CD14-positive monocyte (primary cell): Measurements from ENCODE around the gene ABCC9. TPM values are rescaled to one million over a fixed set of nuclear protein-coding genes. Genes with fewer than 3 reads are reported as not detected.

Source experiments
- DNase-seq, 3 donors: peaks; one replicate each; pipeline ENCODE4 v3.0.0-alpha.2; 2011 to 2022
- H2AFZ ChIP-seq: 2 replicates; pipeline ENCODE4 v1.6.0; 2012; ENCODE audit warnings: mild to moderate bottlenecking, low read depth, low read length, inconsistent platforms; ENCODE audit not compliant: insufficient read depth, poor library complexity, severe bottlenecking
- H3K27ac ChIP-seq, 2 donors: 1 replicate in 1 of 2; 2 replicates in 1 of 2; pipeline ENCODE4 v1.5.1; 2012 to 2013; ENCODE audit warnings: low read length in 2 of 2, control low read depth in 1 of 2, inconsistent platforms in 1 of 2, low read depth in 1 of 2, mild to moderate bottlenecking in 1 of 2
- H3K27me3 ChIP-seq, 2 donors: one replicate each; pipeline versions ENCODE4 v1.6.0 to v1.6.1; 2011 to 2013; ENCODE audit warnings: low read length in 2 of 2; ENCODE audit not compliant: control insufficient read depth in 2 of 2, insufficient read depth in 2 of 2
- H3K36me3 ChIP-seq, 2 donors: replicated peaks in 1 of 2; 1 replicate in 1 of 2; 2 replicates in 1 of 2; pipeline versions ENCODE4 v1.5.1 to v1.6.1; 2012 to 2013; ENCODE audit warnings: low read length in 2 of 2, control low read depth in 1 of 2, inconsistent platforms in 1 of 2, mild to moderate bottlenecking in 1 of 2; ENCODE audit not compliant: insufficient read depth in 2 of 2, control insufficient read depth in 1 of 2
- H3K4me1 ChIP-seq, 2 donors: 1 replicate in 1 of 2; 2 replicates in 1 of 2; pipeline versions ENCODE4 v1.5.1 to v1.6.1; 2012 to 2013; ENCODE audit warnings: low read length in 2 of 2, control low read depth in 1 of 2, inconsistent platforms in 1 of 2, mild to moderate bottlenecking in 1 of 2, moderate library complexity in 1 of 2; ENCODE audit not compliant: insufficient read depth in 2 of 2, control insufficient read depth in 1 of 2
- H3K4me2 ChIP-seq: replicated peaks from 2 replicates; pipeline ENCODE3; 2012; ENCODE audit warnings: low read length, moderate library complexity, mild to moderate bottlenecking; ENCODE audit not compliant: poor library complexity, severe bottlenecking; ENCODE audit errors: extremely low read depth
- H3K4me3 ChIP-seq, 3 experiments: fragments of 200-600 bp in 1 of 3; sonication (generic) in 1 of 3; replicated peaks in 1 of 3; 1 replicate in 2 of 3; 2 replicates in 1 of 3; pipeline ENCODE4 v1.5.1; 2011 to 2013; ENCODE audit warnings: low read length in 3 of 3, mild to moderate bottlenecking in 3 of 3, control low read depth in 2 of 3, low read depth in 2 of 3, inconsistent platforms in 1 of 3, moderate library complexity in 1 of 3
- H3K79me2 ChIP-seq: 2 replicates; pipeline ENCODE4 v1.6.0; 2012; ENCODE audit warnings: mild to moderate bottlenecking, control low read depth, inconsistent platforms, low read length, moderate library complexity; ENCODE audit not compliant: insufficient read depth
- H3K9ac ChIP-seq: 2 replicates; pipeline ENCODE4 v1.6.0; 2017; ENCODE audit warnings: low read length, mild to moderate bottlenecking; ENCODE audit not compliant: insufficient read depth, poor library complexity, severe bottlenecking
- H3K9me3 ChIP-seq, 2 donors: replicated peaks in 1 of 2; 1 replicate in 1 of 2; 2 replicates in 1 of 2; pipeline versions ENCODE4 v1.5.1 to v1.6.1; 2012 to 2013; ENCODE audit warnings: low read length in 2 of 2, control low read depth in 1 of 2; ENCODE audit not compliant: control insufficient read depth in 1 of 2, insufficient read depth in 1 of 2
- H4K20me1 ChIP-seq: 2 replicates; pipeline ENCODE4 v1.6.0; 2012; ENCODE audit warnings: mild to moderate bottlenecking, low read length, control low read depth, moderate library complexity; ENCODE audit not compliant: insufficient read depth
- H3K27ac Mint-ChIP-seq, 7 donors: one replicate each; pipeline ENCODE4 v1.8.0; 2020; ENCODE audit warnings: mild to moderate bottlenecking in 7 of 7, mixed read lengths in 7 of 7, moderate library complexity in 6 of 7, inconsistent platforms in 2 of 7
- H3K27me3 Mint-ChIP-seq, 3 donors: one replicate each; pipeline ENCODE4 v1.8.0; 2021 to 2022; ENCODE audit warnings: low read depth in 3 of 3, mild to moderate bottlenecking in 3 of 3, mixed read lengths in 3 of 3, moderate library complexity in 3 of 3, inconsistent platforms in 1 of 3
- H3K36me3 Mint-ChIP-seq, 2 donors: one replicate each; pipeline ENCODE4 v1.8.0; 2020; ENCODE audit warnings: mixed read lengths in 2 of 2, inconsistent platforms in 1 of 2, mild to moderate bottlenecking in 1 of 2
- H3K4me1 Mint-ChIP-seq: one replicate; pipeline ENCODE4 v1.8.0; 2020; ENCODE audit warnings: mild to moderate bottlenecking, mixed read lengths
- H3K4me3 Mint-ChIP-seq, 2 donors: one replicate each; pipeline ENCODE4 v1.8.0; 2020; ENCODE audit warnings: mild to moderate bottlenecking in 2 of 2, mixed read lengths in 2 of 2, moderate library complexity in 1 of 2
- H3K9me3 Mint-ChIP-seq, 7 donors: one replicate each; pipeline ENCODE4 v1.8.0; 2020 to 2022; ENCODE audit warnings: mixed read lengths in 7 of 7, mild to moderate bottlenecking in 6 of 7, moderate library complexity in 6 of 7, inconsistent platforms in 2 of 7
- WGBS: methylation state at CpG from one replicate; pipeline ENCODE4 v1.1.5; 2013; ENCODE audit warnings: missing lambda C conversion rate; ENCODE audit not compliant: insufficient coverage; 5-methylcytosine and 5-hydroxymethylcytosine counted together
- intact Hi-C, 2 donors: fragments of 100-400 bp; cut with micrococcal nuclease; formaldehyde crosslinking; loops; one replicate each; pipeline versions ENCODE4 v1.15.0 to v1.15.1; 2023
- polyA plus RNA-seq, 3 donors: library from polyadenylated mRNA; depleted of rRNA in 1 of 3; unstranded in 2 of 3; stranded (reverse) in 1 of 3; fragments of 300-500 nt in 2 of 3; fragments of >200 nt in 1 of 3; fragmentation: Illumina TruSeq in 2 of 3; gene quantifications; 1 replicate in 2 of 3; 2 replicates in 1 of 3; pipeline ENCODE4 v1.2.3, GENCODE V29; 2012 to 2021
- TF ChIP-seq, protein P1 (sequence below): fragments of 200-600 bp; IDR thresholded peaks from one replicate; pipeline ENCODE4 v1.8.0; 2022; ENCODE audit warnings: antibody characterized with exemption, mild to moderate bottlenecking

ABCC9 gene
- polyA plus RNA-seq, 3 donors: not detected

DNA sequence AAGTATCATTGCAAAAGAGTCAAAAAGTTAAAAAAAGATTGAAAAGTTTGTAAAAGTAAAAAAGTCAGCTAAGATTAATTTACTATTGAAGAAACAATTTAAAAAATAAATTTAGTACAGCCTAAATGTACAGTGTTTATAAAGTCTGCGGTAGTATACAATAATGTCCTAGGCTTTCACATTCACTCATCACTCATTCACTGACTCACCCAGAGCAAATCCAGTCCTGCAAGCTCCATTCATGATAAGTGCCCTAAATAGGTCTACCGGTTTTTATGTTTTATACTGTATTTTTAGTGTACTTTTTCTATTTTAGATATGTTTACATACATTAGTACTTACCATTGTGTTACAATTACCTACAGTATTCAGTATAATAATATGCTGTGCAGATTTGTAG lies 43.9 kb upstream of the ABCC9 start:
- no peaks in the 10 kb centered on the region for H3K4me1 Mint-ChIP-seq
- no CpG with 5 or more reads among the region's 2 CpGs for WGBS
- no peaks in the 10 kb centered on the region for H3K4me1 ChIP-seq
- H4K20me1 ChIP-seq: no peaks in the 10 kb centered on the region
- TF ChIP-seq, protein P1, sequence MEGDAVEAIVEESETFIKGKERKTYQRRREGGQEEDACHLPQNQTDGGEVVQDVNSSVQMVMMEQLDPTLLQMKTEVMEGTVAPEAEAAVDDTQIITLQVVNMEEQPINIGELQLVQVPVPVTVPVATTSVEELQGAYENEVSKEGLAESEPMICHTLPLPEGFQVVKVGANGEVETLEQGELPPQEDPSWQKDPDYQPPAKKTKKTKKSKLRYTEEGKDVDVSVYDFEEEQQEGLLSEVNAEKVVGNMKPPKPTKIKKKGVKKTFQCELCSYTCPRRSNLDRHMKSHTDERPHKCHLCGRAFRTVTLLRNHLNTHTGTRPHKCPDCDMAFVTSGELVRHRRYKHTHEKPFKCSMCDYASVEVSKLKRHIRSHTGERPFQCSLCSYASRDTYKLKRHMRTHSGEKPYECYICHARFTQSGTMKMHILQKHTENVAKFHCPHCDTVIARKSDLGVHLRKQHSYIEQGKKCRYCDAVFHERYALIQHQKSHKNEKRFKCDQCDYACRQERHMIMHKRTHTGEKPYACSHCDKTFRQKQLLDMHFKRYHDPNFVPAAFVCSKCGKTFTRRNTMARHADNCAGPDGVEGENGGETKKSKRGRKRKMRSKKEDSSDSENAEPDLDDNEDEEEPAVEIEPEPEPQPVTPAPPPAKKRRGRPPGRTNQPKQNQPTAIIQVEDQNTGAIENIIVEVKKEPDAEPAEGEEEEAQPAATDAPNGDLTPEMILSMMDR: no peak
- no peaks in the 10 kb centered on the region for H3K79me2 ChIP-seq
- no peak overlapping the region for H3K4me2 ChIP-seq
- no peaks in the 10 kb centered on the region for H3K36me3 Mint-ChIP-seq
- no peaks in the 10 kb centered on the region for H3K27me3 ChIP-seq
- no peaks in the 10 kb centered on the region for H3K9me3 ChIP-seq
- no peak for DNase-seq
- no peak overlapping the region for H3K9ac ChIP-seq
- peaks cover 0 to 6% (median 0%) of the 10 kb centered on the region in 3 donors for H3K27me3 Mint-ChIP-seq
- H3K4me3 ChIP-seq: no peak overlapping the region
- H3K27ac ChIP-seq: no peak overlapping the region
- no peak overlapping the region for H3K4me3 Mint-ChIP-seq
- no peaks in the 10 kb centered on the region for H3K9me3 Mint-ChIP-seq
- no peaks in the 10 kb centered on the region for H3K36me3 ChIP-seq
- intact Hi-C loops: no loop called here
- H3K27ac Mint-ChIP-seq: no peak overlapping the region
- no peak overlapping the region for H2AFZ ChIP-seq

- H3K4me1 Mint-ChIP-seq: no peaks in the 10 kb centered on the region
- intact Hi-C loops: no loop called here
Measured at GRCh38 chr12:21984375-21984774, 43.1 kb upstream of the ABCC9 start.

More at GRCh38 chr12:21984375-21984774, 43.1 kb upstream of the ABCC9 start:
- Mint-ChIP-seq H3K4me3 (no peak overlapping the region), H3K27me3 (peaks cover 0 to 6% (median 2%) of the 10 kb centered on the region in 3 donors), H3K27ac (no peak overlapping the region), H3K9me3 (no peaks in the 10 kb centered on the region), H3K36me3 (no peaks in the 10 kb centered on the region)
- H3K4me1 ChIP-seq: no peaks in the 10 kb centered on the region
- DNase-seq: no peak
- H3K79me2 ChIP-seq: no peaks in the 10 kb centered on the region
- H3K9ac ChIP-seq: no peak overlapping the region
- no peak overlapping the region for H3K4me2 ChIP-seq
- H3K27ac ChIP-seq: no peak overlapping the region
- no peaks in the 10 kb centered on the region for H3K9me3 ChIP-seq
- no peak overlapping the region for H3K4me3 ChIP-seq
- H3K27me3 ChIP-seq: no peaks in the 10 kb centered on the region
- H3K36me3 ChIP-seq: no peaks in the 10 kb centered on the region
- H4K20me1 ChIP-seq: no peaks in the 10 kb centered on the region
- no peak overlapping the region for H2AFZ ChIP-seq
- TF ChIP-seq, protein P1: no peak
